A549 treated with GW870086 at 1 μM for 4 hours (cell line): Measurements from ENCODE around the gene ORC5. TPM values are rescaled to one million over a fixed set of nuclear protein-coding genes. Genes with fewer than 3 reads are reported as not detected.

ENCODE experiments used
- total RNA-seq: library from RNA; stranded (reverse); fragments of 200-300 nt; extraction: Qiagen RNA extraction; gene quantifications from 5 replicates; pipeline ENCODE4 v1.2.3, GENCODE V29; 2022; ENCODE audit warnings: low read depth

ORC5 gene
- 21.4 to 29.6 TPM (median 28.8 TPM) in 5 replicates for total RNA-seq

GRCh38 chr7:104207731-104208420, at the start of gene ORC5:
Gene ORC5 (minus strand): TSS chr7:104208013. CDS start chr7:104207904, 109 bp downstream.

Other genes with a start within 250 kb of the ORC5 start
- 0.01 to 0.21 TPM (median 0.02 TPM) in 3 of 5 replicates, not detected in the others for gene RELN, start 218.4 kb downstream of the ORC5 start, total RNA-seq
- gene LHFPL3, start 120.6 kb upstream of the ORC5 start, total RNA-seq: not detected in 5 replicates